Stimulated activated CD8-positive, alpha-beta memory T cell treated with anti-CD3 and anti-CD28 coated beads, Interleukin-7, amount 100 ng/mL, for 4 hours (primary cell): ENCODE data around the gene PDLIM1.

Experiments used
- DNase-seq, 2 donors: peaks; one replicate each; pipeline ENCODE4 v3.0.0-alpha.2; 2020; ENCODE audit warnings: low read depth in 2 of 2

Gene PDLIM1

DNA sequence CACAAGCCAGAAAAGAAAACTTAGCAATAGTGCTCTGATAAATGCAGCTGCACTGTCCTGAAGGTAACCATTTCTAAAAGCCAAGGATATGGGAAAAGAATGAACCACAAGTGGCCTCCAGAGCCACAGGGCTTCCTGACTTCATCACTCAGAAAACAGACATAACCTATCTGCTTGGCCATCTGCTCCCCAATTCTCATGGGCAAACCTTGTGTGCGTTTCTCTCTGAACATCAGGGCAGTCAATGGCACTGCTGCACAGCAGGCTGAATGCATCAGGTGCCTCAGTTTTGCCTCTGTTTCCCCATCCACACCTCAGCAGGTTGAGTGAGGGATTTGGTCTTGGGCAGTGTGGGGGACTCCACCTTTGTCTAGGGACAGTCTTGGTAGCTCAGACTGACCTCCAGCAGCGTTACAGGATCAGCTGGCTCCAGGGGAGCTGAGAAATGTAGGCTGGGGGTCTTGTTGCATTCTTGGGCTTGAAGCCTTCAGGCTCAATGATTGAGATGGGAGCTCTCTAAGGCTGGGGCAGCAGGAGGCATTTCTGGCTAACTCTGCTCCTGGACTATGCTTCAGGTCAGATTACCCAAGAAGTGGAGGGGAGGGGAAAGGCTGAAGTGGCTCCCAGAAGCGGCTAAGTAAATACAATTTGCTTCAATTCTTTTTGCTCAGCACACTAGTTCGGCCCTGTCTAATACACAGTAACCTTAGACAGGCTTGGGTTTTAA lies 23.6 kb upstream of the PDLIM1 start:
- DNase-seq, result no peak

DNA sequence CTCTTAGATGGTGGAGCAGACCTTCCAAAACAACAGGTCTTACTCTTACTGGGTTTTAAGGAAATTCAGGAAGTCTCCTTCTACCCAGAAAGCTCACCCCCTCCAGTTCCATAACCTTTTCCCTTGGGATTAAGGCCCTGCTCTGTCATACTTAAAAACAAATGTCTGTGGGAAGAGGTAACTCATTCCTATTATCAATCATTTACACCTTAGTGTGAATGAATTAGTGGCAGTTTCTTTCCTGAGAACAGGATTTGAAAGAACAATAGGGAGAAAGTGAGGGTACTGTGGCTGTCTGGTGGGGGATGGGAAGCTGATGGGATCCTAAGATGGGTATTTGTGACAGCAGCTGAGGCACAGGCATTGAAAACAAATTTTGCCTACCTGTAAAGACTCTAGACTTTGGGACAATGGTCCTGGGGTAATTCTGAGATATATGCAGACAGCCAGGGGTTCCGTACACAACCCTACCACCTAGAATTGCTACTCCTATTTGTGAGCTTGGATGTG lies 22.2 kb upstream of the PDLIM1 start:
- no peak for DNase-seq

DNA sequence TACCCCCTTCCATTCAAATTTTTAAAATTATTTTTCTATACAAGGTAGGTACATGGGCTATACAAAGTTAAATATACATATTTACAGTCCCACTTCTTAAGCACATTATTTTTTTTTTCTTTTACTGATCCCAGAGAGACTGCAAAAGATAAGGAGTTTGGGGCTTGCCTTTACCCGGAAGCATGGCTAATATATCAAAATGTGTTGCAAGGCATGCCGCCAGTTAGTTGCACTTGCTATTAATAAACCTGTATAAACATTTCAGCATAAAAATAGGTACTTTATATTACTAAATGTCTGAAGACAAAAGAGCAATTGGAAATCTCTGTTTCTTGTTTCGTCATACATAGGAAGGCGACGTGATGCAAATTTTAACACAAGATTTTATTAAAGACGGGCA lies 21.5 kb upstream of the PDLIM1 start:
- DNase-seq, result no peak

DNA sequence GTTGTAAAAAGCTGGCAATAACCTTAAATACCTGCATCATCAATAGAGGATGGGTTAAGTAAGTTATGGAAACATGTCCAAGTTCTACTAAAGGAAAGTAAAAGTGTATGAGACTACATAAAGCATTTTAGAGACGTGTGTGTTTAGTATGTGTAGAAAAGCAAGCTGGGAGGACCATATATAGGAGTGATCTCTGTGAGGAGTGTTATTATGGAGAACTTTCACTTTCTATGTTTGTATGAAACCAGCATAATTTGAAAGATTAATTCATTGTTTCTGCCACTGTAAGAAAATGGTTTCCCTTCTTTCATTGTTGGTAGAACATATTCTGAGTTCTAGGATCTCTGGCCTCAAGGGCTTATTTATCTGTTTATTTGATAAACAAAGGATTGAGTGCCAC lies 19.2 kb upstream of the PDLIM1 start:
- DNase-seq, result no peak

DNA sequence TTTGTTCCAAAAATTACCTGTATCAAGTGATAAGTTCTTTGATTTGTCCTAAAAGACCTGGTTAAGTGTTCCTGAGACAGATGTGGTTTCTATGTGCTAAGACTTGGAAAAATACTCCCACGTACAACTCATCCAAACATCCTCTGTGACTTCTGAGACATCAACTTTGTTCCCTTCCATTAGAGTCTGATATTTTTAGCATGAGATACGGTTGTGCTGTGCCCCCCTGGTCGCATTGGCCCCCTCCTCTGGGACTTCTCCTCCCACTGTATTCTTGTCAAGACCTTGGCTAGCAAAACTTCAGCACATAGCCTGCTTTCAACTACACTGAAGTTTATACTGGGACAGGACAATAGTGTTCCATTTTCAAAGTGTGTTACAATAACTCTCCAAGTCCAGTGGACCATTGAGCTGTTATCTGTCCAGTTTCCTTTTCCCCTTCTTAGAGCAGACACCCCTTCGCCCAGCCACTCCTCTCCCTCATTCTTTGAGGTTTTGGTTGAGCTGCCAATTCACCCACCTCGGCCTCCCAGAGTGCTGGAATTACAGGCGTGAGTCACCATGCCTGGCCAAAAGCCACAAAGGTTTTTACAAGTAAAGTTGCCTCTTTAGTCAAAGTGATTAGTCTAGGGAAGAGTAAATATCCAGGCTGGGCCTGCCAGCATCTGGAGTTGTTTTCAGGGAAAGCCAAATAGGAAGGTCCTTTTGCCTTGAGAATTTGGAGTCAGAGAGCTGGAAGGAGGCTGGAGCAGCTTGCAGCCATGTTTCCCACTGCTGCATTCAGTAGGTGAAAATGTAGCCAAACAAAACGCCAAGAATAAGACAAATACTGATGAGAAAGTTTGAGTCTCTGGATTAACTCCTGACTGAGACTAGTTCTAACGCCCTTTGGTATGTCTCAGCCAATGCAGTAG lies 17.8 kb upstream of the PDLIM1 start:
- no peak for DNase-seq

DNA sequence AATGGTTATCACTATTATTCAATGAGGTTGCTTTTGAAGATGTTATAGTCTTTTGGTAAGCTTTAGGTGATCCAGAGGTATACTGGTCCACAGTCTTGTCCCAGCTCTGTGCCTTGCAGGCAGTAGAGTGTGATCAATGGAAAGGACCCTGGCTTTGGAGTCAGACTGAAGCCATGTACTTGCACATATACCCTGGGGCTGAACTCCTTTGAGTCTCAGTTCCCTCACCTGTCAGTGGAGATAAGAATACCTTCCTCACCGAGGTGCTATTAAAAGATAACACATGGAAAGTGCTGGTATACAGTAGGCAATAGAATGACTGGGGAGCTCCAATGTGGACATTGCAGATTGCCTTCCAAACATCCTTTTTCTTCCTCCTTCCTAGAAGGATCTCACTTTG lies 16.0 kb upstream of the PDLIM1 start:
- DNase-seq, result no peak

DNA sequence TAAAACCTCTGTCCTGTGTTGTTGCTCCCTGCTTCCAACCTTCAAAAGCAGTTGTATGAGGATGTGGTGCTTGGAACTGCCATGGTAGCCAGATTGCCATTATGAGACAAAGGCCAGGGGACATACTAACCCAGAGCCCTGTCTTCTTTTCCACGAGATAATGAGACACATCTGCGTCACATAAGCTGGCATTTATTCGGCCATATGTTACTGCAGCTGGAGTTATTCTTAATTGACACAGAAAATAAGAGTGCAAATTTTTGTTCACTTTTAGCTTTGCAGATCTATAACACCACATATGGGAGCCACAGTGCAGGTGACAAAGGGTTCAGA lies 15.5 kb upstream of the PDLIM1 start:
- no peak for DNase-seq

DNA sequence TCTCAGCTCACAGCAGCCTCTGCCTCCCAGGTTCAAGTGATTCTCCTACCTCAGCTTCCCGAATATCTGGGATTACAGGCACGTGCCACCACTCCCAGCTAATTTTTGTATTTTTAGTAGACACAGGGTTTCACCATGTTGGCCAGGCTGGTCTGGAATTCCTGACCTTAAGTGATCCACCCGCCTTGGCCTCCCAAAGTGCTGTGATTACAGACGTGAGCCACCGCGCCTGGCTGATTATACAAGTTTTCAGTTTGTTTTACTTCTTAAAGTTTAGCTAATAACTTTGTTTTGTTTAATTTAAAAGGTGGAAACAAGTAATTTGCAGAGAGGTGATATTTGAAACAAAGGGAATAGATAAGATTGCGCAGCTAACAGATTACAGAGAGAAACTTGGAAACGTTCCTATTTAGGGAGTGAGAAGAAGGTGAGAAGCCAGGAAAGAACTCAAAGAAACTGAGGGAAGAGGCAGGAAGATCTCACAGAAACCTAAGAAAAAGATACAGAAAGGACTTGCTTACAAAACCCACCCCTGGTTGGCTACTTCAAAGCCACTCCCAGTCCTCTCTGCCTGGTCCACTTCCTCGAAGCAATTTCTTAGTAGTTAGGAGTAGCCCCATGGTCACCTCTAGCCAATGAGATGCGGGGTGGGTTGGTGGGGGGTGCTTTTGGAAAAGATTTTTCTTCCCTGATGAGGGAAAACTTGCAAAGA lies 15.0 kb upstream of the PDLIM1 start:
- DNase-seq, result no peak

DNA sequence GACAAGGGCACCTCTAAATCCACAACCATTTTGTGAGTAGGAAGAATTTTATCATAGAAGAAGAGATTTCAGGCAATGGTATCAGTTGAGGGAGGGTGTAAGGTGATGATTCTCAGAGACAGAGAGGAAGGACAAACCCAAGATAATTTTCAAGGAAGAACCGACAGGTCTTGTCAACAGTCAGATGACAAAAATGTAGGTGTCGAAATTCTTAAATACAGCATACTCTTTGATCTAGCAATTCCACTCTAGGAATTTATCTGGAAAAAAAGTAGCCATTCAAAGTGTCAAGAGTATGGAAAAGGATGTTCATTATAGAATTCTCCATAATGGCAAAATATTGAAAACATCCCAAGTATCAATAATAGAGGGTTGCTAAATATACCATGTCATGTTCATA lies 14.2 kb upstream of the PDLIM1 start:
- DNase-seq, result no peak

DNA sequence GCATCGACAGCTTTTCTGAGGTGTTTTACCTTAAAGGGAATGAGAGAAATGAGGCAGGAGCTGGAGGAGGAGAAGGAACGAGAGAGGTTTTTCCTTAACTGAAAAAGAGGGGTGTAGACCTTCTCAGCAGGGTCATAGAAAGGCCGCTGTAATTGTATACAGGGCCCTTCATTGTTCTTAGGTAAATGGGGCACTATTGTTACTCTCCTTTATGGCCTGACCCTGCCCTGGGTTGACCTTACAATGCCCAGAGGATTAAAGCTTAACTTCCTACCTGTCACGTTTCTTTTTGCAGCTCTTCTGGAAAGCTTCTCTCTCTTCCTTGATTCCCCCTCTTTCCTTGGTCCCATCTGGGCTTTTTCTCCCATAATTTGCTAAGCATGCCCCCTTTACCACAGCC lies 13.7 kb upstream of the PDLIM1 start:
- no peak for DNase-seq

DNA sequence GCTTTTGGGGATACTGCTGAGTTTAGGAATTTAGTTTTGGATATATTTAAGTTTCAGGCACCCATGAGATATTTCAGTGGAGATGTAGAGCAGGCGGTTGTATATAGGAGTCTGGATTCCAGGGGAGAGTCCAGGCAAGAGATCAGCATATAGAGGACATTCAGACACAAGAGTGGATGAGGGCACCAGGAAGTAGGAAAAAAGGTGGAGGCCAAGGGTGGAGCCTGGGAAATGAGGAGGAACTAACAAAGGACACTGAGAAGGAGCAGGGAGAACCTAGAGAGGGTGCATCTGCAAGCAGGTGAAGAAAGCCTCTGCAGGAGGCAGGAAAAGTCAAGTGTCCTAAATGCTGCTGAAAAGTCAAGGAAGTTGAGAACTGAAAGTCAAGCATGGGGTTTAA lies 13.1 kb upstream of the PDLIM1 start:
- DNase-seq, result no peak

DNA sequence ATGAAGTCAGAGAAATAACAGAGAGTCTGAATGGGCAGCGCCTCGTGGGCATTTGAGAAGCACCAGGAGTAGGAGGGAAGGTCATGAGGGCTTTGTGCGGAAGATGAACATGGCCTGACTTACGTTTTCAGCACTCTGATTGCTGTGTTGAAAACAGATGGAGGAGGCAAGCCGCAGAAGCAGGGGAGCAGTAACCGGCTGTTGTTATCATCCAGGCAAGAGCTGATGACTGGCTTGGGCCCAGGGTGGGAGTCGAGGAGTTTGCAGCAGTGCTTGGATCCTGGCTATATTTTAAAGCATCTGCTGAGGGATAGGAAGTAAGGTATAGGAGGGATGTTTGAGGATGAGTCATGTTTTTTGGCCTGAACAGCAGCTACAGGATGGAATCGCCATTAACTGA lies 12.7 kb upstream of the PDLIM1 start:
- no peak for DNase-seq

DNA sequence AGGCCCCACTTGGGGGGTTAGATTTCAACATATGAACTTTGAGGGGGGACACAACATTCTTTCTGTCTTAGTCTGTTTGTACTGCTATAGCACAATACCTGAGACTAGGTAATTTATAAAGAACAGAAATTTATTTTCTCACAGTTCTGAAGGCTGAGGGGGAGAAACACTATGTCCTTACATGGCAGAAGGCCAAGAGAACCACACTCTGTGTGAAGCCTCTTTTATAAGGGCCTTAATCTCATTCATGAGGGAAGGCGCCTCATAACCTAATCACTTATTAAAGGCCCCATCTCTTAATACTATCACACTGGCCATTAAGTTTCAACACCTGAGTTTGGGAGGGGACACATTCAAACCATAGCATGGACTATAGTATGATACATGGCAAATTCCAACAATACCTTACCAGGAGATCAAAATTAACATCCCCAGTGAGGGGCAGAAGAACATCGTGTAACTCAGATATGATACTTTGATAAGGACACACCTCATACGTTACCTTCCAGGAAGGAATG lies 9.3 kb upstream of the PDLIM1 start:
- no peak for DNase-seq

DNA sequence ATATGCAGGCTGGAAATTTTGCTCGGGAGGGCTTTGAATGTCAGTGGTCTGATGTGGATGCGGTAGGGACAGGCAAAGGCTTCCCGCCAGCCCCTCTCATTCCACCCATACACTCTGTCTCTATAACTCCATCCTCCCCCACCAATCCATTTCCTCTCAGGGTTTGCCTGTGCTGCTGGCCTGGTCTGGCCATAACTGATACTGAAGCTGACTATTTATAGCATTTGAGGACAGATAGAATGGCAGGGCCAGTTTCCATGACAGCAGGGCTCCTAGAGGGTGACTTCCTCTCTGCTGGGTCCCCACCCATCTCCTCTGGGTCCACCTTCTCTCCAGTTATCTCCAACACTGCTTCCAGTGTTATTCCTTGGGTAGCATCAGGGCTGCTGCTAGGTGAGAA lies 6.6 kb upstream of the PDLIM1 start:
- no peak for DNase-seq

DNA sequence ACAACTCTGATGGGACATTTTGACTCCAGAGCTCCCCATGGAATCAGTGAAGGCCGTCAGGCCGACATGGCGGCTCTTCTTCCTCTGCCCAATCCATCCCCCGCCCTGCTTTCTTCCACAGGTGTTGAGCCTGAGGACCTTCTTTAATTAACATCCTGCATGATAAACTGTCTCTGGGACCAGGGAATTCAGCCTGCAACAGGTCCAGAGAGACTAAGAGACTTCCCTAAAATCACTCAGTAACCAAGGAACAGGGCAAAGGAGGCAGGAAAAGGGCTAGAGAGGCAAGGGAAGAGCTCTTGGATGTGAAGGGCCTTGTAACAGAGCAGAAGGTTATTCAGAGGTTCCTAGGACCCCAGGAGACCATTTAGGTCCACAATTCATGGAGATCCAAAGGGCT lies 6.0 kb upstream of the PDLIM1 start:
- no peak for DNase-seq

DNA sequence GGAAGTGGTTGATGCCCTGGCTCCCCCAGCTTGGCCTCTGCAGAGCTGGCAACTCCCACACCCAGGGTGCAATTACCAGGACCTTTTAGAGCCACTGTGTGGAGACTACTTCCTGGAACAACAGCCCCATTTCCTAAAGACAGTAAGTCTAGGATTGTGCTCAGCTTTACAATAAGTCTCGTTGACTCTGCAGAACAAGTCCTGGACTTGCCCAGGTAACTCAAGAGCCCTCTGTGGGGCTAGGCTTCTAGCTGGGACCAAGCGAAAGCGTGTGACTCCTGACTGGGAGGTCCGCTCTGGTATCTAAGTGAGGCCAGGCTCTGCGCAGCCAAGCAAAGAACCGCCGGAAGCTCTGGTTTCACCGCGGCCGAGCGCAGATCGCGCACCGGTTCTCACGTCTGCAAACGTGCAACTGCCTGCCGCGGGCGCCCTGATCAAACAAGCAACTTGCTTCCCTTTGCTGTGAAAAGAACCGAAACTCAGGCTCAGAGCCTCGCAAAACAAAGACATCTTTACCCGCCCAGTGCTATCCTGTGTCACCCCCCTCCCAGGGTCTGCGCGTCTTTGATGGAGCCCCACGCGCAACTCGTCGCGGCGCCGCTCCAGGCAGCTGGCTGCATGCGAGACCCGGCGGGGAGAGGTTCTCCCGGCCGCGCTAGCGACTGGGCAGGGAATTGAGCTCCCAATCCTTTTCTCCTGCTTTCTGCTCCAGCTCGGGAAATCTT lies 4.4 kb upstream of the PDLIM1 start:
- DNase-seq, result peak; percentile 17 to 23

DNA sequence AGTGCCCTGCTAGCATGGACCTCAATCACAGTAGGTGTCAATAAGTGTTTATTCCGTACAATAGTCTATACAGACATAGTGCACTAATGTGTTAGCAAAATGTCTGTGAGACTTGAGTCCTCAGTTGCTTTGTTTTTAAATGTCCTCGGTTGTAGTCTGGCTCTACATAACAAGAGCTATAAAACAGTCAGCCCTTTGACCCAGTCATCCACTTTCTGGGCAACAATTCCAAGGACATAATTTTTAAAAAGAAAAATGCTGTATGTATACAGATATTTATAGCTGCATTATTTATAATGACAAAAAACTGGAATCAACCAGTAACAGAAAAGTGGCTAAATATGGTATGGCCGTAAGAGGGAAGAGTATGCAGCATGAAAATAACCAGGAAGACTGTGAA lies 2.8 kb upstream of the PDLIM1 start:
- DNase-seq, result no peak

DNA sequence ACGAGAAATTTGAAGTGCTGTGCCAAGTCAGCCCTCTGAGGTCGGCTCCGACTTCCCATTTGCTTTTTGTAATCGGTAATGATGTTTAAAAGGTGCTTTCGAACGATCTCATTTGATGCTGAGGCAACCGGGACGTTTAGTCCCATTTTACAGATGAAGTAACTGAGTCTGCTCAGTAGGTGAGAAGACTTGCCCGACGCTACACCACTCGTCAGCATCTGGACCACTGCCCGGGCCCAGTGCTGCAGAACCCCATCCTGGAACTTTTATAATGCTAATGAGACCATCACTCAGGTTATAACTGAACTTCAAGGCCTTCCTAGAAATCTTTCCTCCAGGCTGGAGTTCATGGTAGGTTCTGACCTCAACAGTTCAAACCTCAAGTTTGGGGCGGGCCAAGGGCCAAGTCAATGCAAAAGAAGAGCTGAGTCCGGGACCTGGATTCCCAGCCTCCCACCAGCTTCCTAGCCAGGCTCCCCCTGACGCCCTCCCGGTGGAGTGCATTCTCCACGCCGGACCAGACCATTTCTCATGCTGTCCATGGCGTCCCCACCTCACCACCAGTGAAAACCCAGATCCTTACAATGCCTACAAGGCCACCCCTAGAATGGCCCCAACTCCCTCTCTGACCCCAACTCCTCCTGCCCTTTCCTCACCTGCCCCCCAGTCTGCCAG lies 699 bp upstream of the PDLIM1 start:
- no peak for DNase-seq

DNA sequence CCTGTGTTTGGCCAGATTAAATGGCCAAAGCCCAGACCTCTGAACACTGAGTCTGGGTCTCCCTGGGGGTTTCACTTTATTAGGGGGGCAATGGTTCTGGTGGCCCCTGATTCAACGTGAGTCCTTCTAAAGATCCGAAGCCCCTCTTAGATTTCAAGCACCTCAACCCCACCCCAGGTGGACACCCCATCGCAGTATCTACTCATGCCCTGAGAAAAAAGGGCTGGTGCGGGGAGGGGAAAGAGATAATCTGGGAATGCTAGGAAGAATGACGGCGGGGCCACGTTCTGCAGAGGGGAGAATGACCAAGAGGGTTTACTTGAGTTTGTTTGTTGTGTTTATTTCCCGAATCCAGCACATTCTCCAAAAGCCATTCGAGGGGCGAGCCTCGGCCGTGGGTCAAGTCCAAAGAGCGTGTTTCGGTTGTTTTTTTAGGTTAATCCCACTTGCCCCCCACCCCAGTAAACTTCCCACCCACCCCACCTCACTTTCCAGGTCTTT lies 832 bp downstream of the PDLIM1 start:
- DNase-seq, result no peak

DNA sequence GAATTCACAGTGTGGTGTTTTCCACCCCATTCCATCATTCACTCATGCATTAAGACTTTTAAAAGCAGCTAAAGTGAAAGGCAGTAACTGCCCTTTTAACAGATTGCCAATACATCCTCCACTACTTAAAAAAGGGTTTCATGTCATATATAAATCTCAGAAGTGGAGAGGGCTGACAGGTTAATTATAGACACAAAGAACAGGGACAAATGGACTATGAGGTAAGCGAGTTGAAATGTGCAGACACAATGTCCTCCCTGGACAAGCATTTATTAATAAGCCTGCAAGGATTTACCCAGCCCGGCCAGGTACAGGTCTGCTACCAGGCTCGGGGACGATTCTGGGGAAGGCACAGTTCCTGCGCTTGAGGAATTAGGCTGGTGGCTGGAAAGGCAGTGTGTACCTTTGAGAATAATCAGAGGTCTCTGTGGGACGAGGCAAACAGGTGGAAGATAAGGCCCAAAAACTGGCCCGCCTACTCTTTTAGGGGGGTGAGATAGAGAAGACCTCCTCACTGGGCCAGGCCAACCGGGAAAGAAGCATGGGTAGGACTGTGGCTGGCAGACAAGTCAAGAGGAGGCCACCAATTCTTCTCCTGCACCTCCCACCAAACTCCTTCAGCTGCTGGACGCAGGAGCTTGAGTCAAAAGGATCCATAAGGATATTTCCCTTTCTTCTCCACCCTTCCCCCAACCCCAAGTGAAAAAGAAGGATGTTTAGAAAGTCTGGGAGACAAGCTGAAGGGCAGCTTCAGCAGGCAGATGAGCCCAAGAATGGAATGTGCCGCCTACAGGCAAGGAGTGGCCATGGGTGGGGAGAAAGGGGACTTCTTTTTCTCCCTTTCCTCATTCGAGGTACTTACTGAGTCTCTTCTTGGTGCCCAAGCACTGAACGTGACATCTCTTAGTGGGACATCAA lies 1.5 kb downstream of the PDLIM1 start:
- DNase-seq, result no peak
